Left renal cortex interstitium (tissue), 4 donors: ENCODE measurements around the gene RPAIN. TPM values are rescaled to one million over a fixed set of nuclear protein-coding genes. Genes with fewer than 3 reads are reported as not detected.
"Not testable (repeated sequence)": the region's sequence is repeated elsewhere in the genome, so short reads cannot be mapped to it uniquely, and the experiment has no call there.

Experiments
- DNase-seq, 4 donors: peaks; one replicate each; pipeline ENCODE4 v3.0.0-alpha.2; 2013; ENCODE audit warnings: low read depth in 4 of 4, low spot score in 2 of 4, missing footprints in 1 of 4
- polyA plus RNA-seq, 4 donors: library from polyadenylated mRNA; unstranded; fragments of 120-200 nt; gene quantifications; one replicate each; pipeline ENCODE4 v1.2.1, GENCODE V29; 2013; ENCODE audit not compliant: insufficient read length in 4 of 4

The RPAIN gene
- polyA plus RNA-seq, 4 donors = 56.7 to 93.5 (median 73.5) TPM

DNA sequence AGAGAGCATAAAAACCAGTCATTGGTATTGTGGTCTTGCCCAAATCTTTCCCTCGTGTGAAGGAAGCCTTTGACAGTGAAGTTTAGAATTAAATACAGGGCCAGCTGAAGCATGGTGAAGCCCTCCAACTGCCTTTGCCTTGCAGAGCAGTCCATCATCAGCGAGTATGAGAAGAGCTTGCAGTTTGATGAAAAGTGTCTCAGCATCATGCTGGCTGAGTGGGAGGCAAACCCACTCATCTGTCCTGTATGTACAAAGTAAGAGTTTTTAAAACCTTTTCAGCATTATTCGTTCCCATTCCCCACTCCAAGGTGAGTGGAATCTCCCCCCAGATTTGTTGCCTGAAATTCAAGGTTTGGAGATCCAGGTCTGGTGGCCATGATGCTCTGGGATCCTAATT, 5.8 kb downstream of the RPAIN start:
- no peak for DNase-seq

DNA sequence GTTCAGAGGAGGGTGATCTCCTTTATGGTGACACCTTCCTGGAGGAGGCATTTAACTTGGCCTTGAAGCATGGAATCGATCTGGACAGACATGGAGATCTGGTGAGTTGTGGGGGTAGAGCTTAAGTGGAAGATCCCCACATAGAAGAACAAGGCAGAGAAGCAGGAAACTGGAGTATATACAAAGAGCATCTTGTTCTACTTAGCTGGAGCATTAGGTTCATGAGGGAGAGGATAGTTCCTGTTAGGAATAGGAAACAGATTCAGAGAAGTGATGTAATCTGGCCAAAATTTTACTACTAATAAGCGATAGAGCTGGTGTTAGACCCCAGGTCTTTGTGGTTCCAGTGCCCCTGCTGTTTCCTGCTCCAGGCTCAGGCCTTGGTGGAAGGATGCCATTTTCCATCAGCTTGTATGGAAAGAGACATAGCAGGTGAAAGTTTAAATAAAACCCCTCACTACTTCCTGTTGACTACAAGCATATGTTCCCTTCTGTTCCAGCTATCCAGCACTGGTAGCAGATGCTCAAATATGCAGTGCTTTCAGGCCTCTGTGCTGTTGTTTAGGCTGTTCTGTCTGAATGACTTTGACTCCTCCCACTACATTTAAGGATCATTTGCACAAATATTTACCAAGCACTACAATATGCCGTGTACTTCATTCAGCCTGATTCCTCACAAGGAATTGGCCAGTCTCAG, 9.4 kb downstream of the RPAIN start:
- no peak for DNase-seq

DNA sequence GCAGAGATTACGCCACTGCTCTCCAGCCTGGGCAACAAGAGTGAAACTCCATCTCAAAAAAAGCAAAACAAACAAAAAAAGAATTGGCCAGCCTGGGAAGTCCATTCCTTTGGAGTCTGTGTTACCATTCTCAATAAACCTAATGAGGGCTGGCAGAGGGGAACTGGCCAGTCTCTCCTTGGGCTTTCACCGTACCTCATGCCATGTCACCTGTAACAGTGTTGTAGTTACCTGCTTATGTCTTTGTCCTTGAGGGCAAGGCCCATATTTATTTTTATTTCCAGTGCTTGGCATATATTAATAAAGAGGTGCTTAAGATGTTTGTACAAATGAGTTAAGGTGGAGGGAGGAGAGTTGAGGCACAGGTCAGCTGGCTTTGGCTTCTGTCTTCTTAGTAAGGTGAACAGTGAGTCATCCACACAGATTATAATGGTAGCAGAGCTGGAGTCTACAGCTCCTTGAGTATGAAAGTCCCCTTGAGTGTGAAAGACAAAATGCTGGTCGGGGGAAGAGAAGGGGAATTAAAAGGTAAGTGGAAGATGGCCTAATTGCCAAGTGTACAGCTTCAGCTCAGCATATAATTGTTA, 10.5 kb downstream of the RPAIN start:
- DNase-seq = no peak

DNA sequence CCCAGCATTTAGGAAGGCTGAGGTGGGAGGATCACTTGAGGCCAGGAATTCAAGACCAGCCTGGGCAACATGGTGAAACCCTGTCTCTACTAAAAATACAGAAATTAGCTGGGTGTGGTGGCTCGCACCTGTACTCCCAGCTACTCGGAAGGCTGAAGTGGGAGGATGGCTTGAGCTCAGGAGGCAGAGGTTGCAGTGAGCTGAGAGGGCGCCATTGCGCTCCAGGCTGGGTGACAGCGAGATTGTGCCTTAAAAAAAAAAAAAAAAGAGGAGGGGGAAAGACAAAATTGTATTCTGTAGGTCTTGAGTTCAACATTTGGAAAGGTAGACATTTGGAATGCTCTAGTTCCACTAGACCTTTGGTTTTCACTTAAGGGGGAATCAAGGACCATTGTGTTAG, 11.3 kb downstream of the RPAIN start:
- not testable (repeated sequence) for DNase-seq

DNA sequence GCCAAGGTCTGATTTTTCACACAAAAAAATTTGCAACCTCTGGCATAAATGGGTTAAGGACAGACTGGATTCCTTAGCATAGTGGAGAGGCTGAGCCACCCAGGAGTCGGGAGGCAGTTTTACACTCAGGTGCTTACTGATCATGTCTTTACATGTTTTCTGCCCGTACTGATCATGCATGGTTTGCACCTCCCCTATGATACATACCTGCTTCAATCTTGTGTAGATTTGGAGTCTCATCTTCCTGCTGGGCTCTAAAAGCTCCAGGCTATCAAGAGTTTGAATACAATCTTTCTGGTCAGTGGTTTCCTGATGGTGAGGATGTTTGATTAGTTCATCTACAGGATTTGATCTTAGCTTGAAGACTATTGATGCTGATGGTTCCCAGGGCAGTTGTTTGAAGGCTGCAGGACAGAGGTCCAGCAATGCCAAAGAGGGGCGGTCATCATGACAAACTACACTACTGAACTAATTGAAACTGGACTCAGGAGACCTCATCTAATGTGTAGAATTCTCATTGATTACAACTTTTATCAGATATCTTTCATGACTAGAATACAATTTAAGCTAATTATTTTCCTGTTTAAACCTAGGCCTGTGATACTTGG, 12.1 kb downstream of the RPAIN start:
- no peak for DNase-seq

DNA sequence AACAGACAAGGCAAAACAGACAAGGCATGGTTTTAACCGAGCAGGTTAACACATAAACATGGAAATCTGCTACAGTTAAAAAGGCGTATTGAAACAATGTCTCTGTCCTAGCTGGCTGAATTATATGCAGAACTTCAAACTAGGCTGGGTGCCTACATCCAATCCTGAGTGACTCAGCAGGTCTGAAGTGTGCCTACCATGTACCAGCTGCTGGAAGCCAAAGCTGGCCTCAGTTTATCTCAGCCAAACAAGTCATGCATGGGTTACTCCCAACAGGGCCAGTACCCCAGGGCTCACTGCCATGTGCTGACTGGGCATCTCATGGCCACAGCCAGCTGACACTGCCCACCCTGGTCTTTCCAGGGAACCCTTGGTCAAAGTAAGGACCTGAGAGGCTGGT, 15.0 kb downstream of the RPAIN start:
- DNase-seq = no peak

DNA sequence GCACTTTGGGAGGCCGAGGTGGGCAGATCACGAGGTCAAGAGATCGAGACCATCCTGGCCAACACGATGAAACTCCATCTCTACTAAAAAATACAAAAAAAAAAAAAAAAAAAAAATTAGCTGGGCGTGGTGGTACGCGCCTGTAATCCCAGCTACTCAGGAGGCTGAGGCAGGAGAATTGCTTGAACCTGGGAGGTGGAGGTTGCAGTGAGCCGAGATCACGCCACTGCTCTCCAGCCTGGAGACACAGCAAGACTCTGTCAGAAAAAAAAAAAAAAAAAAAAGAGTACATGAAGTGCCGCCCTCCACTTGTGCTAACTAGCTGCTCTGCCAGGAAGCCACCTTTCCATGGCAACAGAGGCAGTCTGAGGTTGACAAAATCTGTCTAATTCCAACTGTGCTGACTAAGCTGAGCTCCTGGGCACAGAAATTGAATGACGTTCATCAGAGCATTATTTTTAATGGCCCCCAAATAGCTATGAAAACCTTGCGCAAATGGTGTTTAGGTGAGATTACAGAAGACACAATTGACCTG, 15.9 kb downstream of the RPAIN start:
- DNase-seq = not testable (repeated sequence)

DNA sequence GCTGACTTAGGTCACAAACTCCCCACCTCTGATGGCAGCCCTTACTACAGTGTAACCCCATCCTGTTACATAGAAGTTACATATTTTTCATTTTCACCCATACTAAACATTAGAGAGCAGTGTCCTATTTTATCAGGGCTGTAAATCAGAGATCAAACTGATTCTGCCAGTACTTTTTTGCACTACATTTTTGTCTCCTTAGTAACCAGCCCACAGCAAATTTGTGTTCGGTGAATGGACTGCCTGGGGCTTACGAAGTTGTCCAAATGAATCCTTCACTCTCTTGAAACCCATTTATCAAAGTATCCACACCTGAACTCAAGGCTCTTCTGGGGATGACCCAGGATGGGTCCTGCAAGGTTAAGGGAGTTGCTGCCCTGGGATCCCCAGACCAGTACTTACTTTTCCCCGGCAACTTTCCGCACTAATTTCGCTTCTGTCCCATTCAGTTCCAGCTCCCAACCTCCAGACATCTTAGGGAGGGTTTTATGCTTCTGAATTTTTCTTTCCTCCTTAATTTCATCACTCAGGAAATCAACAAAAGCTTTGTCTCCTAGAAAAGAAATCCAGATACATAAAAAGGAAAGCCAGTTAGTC, 17.8 kb downstream of the RPAIN start:
- DNase-seq = no peak

DNA sequence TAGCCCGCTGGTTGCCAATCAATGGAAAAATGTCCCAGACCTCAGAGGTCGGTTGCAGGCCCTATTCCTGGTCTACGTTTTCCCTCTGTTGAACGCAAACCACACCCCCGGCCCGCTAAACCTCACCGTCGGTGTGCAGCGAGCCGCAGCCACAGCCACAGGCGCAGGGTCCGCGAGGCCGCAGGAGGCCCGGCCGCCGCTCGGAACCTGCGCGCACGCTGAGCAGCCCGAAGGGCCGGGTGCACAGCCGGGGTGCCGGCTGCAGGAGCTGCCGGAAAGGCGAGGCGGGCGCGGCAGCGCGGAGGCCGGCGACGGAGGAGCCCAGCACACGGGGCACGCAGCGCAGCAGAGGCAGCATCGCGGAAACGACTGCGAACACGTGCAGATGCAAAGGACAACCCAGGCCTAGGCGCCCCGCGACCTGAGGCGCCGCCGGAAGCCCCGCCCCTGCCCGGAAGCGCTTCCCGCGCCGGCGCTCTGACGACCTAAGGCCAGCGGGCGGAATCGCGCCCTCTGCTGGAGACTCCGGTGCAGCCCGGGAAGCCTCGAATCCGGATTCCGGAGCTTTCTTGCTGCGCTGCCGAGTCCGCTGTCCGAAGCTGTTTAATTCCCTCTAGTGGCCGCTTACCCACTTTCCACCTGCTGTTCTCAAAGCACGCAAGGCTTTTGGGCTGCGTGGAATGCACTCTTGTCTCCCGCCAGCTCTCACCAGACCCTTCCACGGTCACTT, 18.9 kb downstream of the RPAIN start, which contains the start of gene C1QBP:
Gene C1QBP, minus strand, starts transcription at position 440 of the 730 bp plus-strand sequence. Its CDS starts 82 bp downstream, at position 358.
- peak; percentile 77 to 92 (median 88) for DNase-seq

DNA sequence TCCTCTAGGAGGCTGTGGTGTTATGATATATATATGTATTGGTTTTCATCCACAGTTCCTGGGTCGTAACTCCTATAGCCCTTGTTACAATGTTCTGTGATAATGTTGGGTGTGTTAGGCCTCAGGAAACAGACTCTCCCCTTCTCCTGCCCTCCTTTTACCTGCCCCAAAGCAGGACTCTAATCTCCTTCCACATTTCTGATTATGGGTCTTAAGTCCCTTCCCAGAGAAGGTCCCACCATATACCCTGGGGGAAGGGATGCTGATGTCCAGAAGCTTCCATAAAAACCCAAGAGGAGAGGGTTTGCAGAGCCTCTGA, 19.4 kb downstream of the RPAIN start:
- DNase-seq = no peak

DNA sequence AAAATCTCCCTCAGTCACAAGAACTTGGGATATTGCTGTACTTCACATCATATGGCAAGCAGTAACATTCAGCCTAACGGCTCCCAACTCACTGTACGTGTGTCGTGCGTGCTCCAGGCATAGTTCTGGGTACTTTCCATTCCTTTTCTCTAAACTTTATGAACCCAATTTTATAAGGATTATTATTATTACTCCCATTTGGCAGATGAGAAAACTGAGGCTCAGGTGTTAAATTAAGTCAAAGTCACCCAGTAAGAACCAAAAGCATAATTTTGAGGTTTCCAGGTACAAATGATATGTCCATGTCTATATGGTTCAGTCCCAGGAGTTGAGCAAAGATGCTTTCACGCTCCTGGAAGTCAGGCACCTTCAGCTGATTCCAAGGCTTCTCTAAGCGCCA, 23.7 kb downstream of the RPAIN start:
- no peak for DNase-seq

DNA sequence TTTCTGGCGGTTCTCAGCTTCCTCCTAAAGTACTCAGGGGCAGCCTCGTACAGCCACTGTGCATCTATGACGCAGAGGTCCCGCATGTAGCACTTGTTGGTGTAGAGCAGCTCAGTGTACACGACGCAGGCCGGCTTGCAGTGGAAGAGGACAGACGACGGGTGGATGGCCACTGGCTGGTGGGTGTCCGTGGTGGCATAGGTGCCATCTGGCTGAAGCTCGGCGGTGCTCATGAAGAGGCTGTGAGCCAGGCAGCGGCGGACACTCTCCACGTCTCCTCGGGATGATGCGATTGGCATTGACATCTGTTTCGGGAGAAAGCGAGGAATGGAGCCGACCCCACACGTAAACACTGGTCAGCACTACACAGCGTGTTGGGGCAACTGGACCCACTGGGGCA, 24.2 kb downstream of the RPAIN start:
- no peak for DNase-seq

DNA sequence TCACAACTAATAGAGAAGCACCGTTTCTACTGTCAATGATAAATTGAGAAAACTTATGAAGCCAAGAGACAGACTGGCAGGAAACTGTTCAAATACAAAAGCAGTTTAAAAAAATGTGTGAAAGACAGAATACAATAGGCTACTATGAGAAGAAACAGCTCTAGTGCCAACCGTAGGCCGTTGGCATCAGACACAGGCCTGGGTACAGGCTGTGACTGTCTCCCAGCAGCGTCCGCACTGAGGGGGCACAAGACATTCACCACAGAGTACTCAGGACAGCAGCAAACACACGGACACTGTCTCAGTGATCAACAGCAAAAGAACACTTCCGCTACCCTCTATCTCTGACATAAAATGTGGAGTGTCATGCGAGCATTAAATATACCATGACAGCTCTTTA, 26.8 kb downstream of the RPAIN start:
- DNase-seq = no peak

DNA sequence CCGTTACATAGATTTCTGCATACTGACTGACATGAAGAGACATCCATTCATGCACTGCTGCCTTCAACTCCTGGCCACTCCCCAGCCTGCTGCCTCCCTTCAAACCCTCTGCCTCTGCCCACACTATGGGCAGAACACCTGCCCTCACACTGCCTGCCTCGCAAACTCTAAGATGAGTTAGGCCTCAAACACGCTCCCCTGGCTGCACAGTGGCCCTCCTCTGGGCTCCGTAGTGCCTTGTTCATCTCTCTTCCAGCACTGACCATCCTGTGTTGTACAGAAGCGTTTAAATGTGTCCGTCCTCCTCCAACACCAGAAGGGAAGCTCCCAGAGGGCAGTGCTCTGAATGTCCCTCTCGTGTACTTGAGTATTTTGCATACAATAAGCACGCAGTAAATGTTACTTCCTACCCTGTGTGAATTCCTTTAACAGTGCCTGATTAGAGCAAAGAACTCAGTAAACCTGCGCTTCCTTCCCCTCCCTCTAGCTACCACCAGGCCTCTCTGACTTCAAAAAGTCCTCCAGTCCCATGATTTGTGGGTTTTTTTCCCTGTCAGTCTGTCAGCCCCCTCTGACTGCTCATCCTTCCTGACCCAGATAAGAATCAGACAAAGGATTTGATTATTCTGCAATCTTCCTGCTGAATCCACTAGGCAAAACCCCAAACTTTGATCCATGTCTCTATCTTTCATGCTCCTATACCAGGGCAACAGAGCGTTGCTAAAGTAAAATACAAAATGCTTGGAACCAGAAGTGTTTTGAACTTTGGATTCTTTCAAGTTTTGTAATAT, 44.9 kb downstream of the RPAIN start:
- DNase-seq = no peak

DNA sequence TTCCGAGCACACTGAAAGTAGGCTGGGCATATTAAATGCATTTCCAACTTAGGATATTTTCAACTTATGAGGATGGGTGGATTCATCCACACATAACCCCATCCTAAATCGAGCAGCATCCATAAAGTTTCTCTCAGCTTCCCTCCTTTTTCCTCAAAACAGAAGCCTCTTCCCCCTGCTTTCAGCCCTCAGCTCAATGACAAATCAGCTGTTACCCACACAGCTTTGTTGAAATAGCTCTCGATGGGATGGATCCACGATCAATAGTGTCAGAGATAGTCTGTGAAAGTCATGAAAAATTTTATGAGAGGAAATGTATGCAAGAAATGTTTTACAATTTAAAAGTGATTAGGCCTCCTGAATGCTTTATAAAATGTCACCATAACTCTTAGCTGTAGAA, 46.3 kb downstream of the RPAIN start:
- no peak for DNase-seq

DNA sequence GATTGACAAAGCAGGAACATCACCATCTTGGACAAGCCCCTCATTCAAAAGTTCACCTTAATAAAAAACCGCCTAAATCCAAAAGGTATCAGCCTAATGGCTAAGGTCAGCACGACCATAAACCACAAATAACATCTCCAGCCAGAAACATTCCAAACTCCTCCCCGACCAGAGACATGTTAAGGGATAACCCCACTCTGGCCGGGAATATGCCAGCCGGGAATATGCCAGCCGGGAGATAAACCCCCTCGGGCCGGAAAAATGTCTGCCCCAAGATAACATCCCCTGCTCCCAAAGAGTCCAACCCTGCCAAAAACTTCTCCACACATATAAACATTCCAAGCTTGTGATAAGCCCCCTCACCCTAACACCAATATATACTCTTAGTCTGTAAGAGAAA, 47.4 kb downstream of the RPAIN start:
- DNase-seq = no peak

DNA sequence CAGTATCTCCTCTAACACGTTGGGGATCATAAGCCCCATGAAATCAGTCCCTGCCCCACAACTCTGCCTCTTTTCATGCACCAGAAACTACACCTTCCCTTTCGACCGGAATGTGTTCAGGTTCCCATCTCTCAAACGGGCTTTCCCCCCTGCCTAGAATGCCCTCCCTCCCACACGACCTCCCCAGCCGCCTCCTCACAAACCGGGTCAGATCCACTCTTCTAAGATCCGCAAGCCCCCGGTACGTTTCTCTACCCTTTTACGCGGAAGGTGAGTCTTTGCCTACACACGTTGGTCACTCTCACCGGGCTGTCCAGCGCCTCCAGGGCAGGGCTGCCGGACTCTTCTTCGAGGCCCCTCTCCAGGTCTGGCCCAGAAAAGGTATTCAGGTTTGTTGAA, 48.1 kb downstream of the RPAIN start:
- no peak for DNase-seq

DNA sequence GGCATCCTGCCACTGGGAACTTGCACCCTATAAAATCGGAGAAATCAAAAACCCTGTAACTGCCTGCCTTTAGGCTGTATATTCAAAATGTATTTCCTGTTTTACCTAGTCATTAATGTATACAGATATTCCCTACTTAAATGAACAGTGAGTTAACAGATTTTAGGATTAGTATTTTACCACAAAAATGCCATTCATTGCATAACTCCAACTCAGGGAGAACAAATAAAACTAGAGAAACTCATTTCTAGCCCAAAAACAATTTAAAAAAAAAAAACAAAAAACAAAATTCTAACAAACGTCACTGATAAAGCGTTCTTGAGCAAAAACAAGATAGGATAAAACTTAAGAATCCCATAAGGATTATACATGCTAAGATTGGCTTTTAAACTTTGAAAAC, 52.5 kb downstream of the RPAIN start:
- DNase-seq = no peak

DNA sequence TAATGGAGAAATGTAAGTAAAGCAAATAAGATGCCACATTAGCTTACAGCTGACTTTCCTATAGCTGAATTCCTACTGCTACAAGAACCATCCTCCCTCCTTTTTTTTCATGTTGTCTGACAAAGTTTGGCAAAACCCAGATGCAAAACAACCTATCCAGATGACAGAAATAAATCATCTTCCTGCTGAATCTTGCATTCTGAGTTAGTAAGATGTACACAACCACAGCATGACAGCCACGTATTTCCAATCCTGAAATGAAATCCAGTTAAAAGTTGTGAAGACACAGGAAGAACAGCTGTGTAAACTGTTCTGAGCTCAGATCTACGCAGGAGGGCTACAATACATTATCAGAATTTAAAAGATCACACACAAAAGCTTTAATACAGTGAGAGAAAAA, 53.9 kb downstream of the RPAIN start:
- no peak for DNase-seq

DNA sequence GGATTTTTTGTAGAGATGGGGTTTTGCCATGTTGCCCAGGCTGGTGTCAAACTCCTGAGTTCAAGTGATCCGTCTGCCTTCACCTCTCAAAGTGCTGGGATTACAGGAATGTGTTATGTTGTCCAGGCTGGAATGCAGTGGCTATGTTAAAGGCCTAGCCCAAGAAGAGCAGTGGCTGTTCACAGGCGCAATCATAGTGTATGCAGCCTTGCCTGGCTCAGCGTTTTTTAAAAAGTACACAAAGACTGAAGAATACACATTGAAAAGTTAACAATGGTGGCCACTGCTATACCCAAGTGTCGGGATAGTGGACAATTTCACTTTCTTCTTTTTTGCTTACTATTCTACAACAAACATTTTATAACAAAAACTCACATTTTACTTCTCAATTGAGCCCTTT, 59.0 kb downstream of the RPAIN start:
- no peak for DNase-seq
